Astrocyte of the spinal cord (primary cell): Measurements from ENCODE around the gene CHRNA1.
"Not testable (repeated sequence)": the region's sequence is repeated elsewhere in the genome, so short reads cannot be mapped to it uniquely, and the experiment has no call there.

ENCODE experiments used
- DNase-seq: peaks from one replicate; pipeline ENCODE4 v3.0.0; 2011; ENCODE audit warnings: low read depth, low spot score
- H3K4me3 ChIP-seq: 2 replicates; pipeline ENCODE4 v1.5.1; 2011; ENCODE audit warnings: low read depth, mild to moderate bottlenecking, low read length, moderate library complexity
- in situ Hi-C: cut with HindIII; loops from 2 replicates; pipeline ENCODE4 v1.10.0; 2017; ENCODE audit warnings: low sequenced_read_pairs
- TF ChIP-seq, protein P1 (sequence below): IDR thresholded peaks from 2 replicates; pipeline ENCODE4 v1.5.1; 2012; ENCODE audit warnings: low read depth, mild to moderate bottlenecking, low read length, inconsistent platforms

Gene CHRNA1

DNA sequence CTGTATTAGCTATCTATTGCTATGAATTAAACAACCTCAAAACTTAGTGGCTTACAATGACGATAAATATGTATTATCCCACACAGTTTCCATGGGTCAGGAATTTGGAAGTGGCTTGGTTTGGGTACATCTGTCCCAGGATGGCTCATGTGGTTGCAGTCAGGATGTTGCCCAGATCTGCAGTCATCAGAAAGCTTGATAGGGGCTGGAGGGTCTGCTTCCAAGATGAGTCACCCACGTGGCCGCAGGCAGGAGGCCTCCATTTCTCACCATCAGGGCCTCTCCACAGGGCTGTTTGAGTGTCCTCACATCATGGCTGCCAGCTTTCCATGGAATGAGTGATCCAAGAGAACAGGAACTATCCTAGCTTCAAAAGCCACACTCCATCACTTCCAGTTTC lies 46.4 kb downstream of the CHRNA1 start:
- TF ChIP-seq, protein P1, sequence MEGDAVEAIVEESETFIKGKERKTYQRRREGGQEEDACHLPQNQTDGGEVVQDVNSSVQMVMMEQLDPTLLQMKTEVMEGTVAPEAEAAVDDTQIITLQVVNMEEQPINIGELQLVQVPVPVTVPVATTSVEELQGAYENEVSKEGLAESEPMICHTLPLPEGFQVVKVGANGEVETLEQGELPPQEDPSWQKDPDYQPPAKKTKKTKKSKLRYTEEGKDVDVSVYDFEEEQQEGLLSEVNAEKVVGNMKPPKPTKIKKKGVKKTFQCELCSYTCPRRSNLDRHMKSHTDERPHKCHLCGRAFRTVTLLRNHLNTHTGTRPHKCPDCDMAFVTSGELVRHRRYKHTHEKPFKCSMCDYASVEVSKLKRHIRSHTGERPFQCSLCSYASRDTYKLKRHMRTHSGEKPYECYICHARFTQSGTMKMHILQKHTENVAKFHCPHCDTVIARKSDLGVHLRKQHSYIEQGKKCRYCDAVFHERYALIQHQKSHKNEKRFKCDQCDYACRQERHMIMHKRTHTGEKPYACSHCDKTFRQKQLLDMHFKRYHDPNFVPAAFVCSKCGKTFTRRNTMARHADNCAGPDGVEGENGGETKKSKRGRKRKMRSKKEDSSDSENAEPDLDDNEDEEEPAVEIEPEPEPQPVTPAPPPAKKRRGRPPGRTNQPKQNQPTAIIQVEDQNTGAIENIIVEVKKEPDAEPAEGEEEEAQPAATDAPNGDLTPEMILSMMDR: no peak
- in situ Hi-C loops: no loop called here
- H3K4me3 ChIP-seq: no peak overlapping the region
- DNase-seq: no peak

DNA sequence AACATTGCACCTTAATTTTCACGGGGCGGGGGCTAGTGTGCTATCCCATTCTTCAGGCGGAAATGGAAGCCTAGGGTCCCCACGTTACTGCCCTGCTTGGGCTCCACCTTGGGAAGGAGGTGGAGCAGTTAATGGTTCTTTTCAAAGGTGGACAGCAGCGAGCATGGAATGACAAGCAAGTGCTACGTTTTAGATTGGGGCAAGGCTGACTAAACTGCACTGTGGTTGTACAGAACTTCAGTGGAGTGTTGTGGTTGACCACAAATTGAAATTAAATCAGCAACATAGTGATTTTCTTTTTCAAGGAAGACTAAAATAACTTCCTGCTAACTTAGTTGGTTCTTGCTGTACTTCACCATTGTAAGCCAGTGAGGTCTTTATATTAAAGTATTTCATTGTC lies 47.0 kb downstream of the CHRNA1 start:
- in situ Hi-C loops: no loop called here
- DNase-seq: peak; percentile 77
- H3K4me3 ChIP-seq: no peak overlapping the region
- TF ChIP-seq, protein P1: no peak

GRCh38 chr2:174716785-174717184 lies 47.5 kb downstream of the CHRNA1 start:
- in situ Hi-C loops: no loop called here
- no peak overlapping the region for H3K4me3 ChIP-seq
- no peak for DNase-seq
- TF ChIP-seq, protein P1: no peak

DNA sequence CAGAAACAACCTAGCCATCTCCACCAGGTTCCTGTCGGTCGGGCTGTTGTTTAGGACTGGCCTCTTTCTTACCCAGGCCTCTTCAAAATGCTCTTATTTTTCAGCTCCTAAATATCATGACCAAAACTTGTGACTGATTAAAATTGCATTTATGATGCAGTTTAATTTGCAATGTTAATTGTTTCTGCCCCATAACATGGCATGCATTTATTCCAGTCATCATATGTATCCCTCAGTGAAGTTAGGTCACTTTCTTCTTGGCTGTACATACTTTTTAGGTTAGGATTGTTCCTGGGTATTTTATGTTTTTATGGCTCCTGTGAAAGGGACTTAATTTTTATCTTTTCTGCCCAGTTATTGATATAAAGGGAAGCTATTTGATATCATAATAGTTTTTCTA lies 50.6 kb downstream of the CHRNA1 start:
- DNase-seq: no peak
- TF ChIP-seq, protein P1: no peak
- in situ Hi-C loops: no loop called here
- H3K4me3 ChIP-seq: no peak overlapping the region

DNA sequence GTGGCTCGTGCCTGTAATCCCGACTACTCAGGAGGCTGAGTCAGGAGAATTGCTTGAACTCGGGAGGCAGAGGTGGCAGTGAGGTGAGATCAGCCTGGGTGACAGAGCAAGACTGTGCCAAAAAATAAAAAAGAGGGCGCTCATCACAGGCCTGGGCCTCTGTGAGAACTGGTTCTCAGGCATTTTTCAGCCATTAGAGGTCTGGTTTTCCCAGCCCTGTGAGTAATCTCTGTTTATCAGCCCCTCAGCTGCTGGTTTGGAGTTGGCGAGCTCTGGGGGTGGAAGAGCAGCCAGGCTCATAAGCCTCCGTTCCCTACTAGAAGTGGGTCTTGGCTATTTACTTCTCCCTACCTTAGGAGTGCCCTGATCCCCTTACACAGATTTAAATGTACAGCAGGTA lies 53.1 kb downstream of the CHRNA1 start:
- TF ChIP-seq, protein P1: no peak
- in situ Hi-C loops: no loop called here
- DNase-seq: peak; percentile 22
- no peak overlapping the region for H3K4me3 ChIP-seq

GRCh38 chr2:174709416-174710004 lies 54.8 kb downstream of the CHRNA1 start:
- H3K4me3 ChIP-seq, in situ Hi-C loops, DNase-seq: not testable (repeated sequence)

DNA sequence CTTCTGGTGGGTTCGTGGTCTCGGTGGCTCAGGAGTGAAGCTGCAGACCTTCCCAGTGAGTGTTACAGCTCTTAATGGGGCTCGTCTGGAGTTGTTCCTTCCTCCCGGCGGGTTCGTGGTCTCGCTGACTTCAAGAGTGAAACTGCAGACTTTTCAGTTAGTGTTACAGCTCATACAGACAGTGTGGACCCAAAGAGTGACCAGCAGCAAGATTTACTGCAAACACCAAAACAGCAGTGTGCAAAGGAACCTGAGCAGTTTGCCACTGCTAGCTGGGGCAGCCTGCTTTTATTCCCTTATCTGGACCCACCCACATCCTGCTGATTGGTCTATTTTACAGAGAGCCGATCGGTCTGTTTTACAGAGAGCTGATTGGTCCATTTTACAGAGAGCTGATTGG lies 55.6 kb downstream of the CHRNA1 start:
- no peak for DNase-seq
- in situ Hi-C loops: no loop called here
- TF ChIP-seq, protein P1: no peak
- no peak overlapping the region for H3K4me3 ChIP-seq
